ENCODE data around the gene PCBP3.

Gene PCBP3

GRCh38 chr21:45859041-45859761, 215.7 kb downstream of the PCBP3 start:
- no peak for ATAC-seq (ENCODE audit: insufficient read depth, low read depth)
- no peaks in the 10 kb centered on the region for H3K36me3 ChIP-seq (ENCODE audit: insufficient read depth, low read length)
- H4K20me1 ChIP-seq (ENCODE audit: insufficient read depth, low read length) = peaks cover 5% of the 10 kb centered on the region; the same call in 1 of the 2 replicates
- no peak overlapping the region for H3K4me2 ChIP-seq (ENCODE audit: insufficient read depth, low read length)
- no peak overlapping the region for H3K9ac ChIP-seq (ENCODE audit: low read depth, low read length)
- H3K9me3 ChIP-seq (ENCODE audit: insufficient read depth, low read length, severe bottlenecking) = no peaks in the 10 kb centered on the region
- H3K4me3 ChIP-seq (ENCODE audit: low read depth in 1 of 2, low read length in 2 of 2) = no peak overlapping the region
- H3K27ac ChIP-seq (ENCODE audit: low read length) = no peak overlapping the region
- H3K79me2 ChIP-seq (ENCODE audit: insufficient read depth, low read length) = no peaks in the 10 kb centered on the region
- DNase-seq = no peak
- no peaks in the 10 kb centered on the region for H3K27me3 ChIP-seq (ENCODE audit: insufficient read depth, low read length, poor library complexity)
- no peaks in the 10 kb centered on the region for H3K4me1 ChIP-seq (ENCODE audit: insufficient read depth, low read length)
- no peak for TF ChIP-seq CTCF (IDR thresholded peaks at IDR 0.05; ENCODE audit: borderline replicate concordance, extremely low read depth, low read length, poor library complexity, severe bottlenecking)
- no peak for TF ChIP-seq EZH2 (IDR thresholded peaks at IDR 0.05; ENCODE audit: borderline replicate concordance, low read depth, low read length, severe bottlenecking)
- H2AFZ ChIP-seq (ENCODE audit: low read depth, low read length) = no peak overlapping the region

GRCh38 chr21:45859762-45860357, 216.3 kb downstream of the PCBP3 start:
- Histone ChIP-seq H3K79me2 (ENCODE audit: insufficient read depth, low read length) (no peaks in the 10 kb centered on the region), H3K27ac (ENCODE audit: low read length) (no peak overlapping the region), H4K20me1 (ENCODE audit: insufficient read depth, low read length) (peaks cover 5% of the 10 kb centered on the region; the same call in 1 of the 2 replicates), H3K4me3 (ENCODE audit: low read depth in 1 of 2, low read length in 2 of 2) (no peak overlapping the region), H3K27me3 (ENCODE audit: insufficient read depth, low read length, poor library complexity) (no peaks in the 10 kb centered on the region), H3K9ac (ENCODE audit: low read depth, low read length) (no peak overlapping the region), H3K4me1 (ENCODE audit: insufficient read depth, low read length) (no peaks in the 10 kb centered on the region), H2AFZ (ENCODE audit: low read depth, low read length) (no peak overlapping the region), H3K36me3 (ENCODE audit: insufficient read depth, low read length) (no peaks in the 10 kb centered on the region), H3K9me3 (ENCODE audit: insufficient read depth, low read length, severe bottlenecking) (no peaks in the 10 kb centered on the region), H3K4me2 (ENCODE audit: insufficient read depth, low read length) (no peak overlapping the region)
- no peak for TF ChIP-seq CTCF (IDR thresholded peaks at IDR 0.05; ENCODE audit: borderline replicate concordance, extremely low read depth, low read length, poor library complexity, severe bottlenecking)
- TF ChIP-seq EZH2 (IDR thresholded peaks at IDR 0.05; ENCODE audit: borderline replicate concordance, low read depth, low read length, severe bottlenecking) = no peak
- DNase-seq (no peak), ATAC-seq (ENCODE audit: insufficient read depth, low read depth) (no peak)

GRCh38 chr21:45860493-45861155, 217.1 kb downstream of the PCBP3 start:
- DNase-seq (no peak), ATAC-seq (ENCODE audit: insufficient read depth, low read depth) (no peak)
- Histone ChIP-seq H4K20me1 (ENCODE audit: insufficient read depth, low read length) (peaks cover 5% of the 10 kb centered on the region; the same call in 1 of the 2 replicates), H3K4me1 (ENCODE audit: insufficient read depth, low read length) (no peaks in the 10 kb centered on the region), H3K9ac (ENCODE audit: low read depth, low read length) (no peak overlapping the region), H2AFZ (ENCODE audit: low read depth, low read length) (no peak overlapping the region), H3K36me3 (ENCODE audit: insufficient read depth, low read length) (no peaks in the 10 kb centered on the region), H3K79me2 (ENCODE audit: insufficient read depth, low read length) (no peaks in the 10 kb centered on the region), H3K27ac (ENCODE audit: low read length) (no peak overlapping the region), H3K27me3 (ENCODE audit: insufficient read depth, low read length, poor library complexity) (no peaks in the 10 kb centered on the region), H3K4me2 (ENCODE audit: insufficient read depth, low read length) (no peak overlapping the region), H3K9me3 (ENCODE audit: insufficient read depth, low read length, severe bottlenecking) (no peaks in the 10 kb centered on the region), H3K4me3 (ENCODE audit: low read depth in 1 of 2, low read length in 2 of 2) (no peak overlapping the region)
- TF ChIP-seq EZH2 (IDR thresholded peaks at IDR 0.05; ENCODE audit: borderline replicate concordance, low read depth, low read length, severe bottlenecking) (no peak), CTCF (IDR thresholded peaks at IDR 0.05; ENCODE audit: borderline replicate concordance, extremely low read depth, low read length, poor library complexity, severe bottlenecking) (no peak)
